ENCODE data around the gene JAML.

The JAML gene, protein sequence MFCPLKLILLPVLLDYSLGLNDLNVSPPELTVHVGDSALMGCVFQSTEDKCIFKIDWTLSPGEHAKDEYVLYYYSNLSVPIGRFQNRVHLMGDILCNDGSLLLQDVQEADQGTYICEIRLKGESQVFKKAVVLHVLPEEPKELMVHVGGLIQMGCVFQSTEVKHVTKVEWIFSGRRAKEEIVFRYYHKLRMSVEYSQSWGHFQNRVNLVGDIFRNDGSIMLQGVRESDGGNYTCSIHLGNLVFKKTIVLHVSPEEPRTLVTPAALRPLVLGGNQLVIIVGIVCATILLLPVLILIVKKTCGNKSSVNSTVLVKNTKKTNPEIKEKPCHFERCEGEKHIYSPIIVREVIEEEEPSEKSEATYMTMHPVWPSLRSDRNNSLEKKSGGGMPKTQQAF

DNA sequence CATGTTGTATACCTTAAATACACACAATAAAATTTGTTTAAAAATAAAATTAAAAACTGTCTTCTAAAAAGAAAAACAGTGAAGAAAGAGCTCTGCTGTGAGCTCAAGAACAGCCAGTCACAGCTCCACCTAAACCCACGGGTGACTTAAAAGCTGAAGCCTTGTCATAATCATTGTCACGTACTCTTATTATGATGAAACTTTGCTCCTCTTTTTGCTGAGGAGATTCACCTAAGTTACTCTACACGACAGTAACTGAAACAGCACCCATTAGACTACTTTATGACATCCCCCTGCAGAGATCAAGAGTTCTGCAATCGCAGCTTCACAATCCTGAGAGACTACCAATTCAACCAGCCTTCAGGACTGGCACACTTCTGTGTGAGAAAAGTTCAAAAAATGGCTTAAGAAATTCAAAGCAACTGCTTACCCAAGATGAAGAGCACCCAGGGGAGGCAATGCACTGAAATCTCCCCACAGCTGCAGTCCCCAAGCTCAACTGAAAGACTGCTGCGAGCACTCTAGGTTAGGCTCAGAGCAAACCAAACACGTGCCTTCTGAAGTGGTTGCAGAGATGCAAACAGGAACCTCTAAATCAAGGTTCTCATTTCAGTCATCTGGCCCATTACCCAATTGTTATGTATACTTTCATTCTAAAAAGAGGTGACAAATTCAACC, at the start of gene JAML:
Gene JAML, minus strand, starts transcription at position 501 of the 678 bp plus-strand sequence. CDS start 10,145 bp downstream, outside the sequence.
- peak; percentile 40 for DNase-seq (ENCODE audit: low read depth)

DNA sequence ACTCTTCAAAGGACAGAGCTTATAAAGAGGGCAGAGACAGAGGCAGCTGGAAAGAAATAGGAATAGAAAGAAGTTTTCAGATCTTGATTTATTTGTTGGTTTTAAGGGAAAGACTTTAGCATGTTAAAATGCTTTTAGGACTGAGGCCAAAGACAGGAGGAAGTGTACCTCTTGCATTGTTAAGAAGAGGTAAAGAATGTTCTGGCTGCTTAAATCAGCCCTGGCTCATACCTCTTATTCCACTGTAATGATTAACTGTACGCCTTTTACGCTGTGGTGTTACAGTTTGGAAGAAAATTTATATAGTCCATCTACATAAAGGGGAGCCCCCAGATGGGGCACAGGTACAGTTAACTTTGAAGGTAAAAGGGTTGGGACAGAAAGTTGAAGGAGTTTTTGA, 49.4 kb upstream of the JAML start:
- DNase-seq (ENCODE audit: low read depth), result no peak

DNA sequence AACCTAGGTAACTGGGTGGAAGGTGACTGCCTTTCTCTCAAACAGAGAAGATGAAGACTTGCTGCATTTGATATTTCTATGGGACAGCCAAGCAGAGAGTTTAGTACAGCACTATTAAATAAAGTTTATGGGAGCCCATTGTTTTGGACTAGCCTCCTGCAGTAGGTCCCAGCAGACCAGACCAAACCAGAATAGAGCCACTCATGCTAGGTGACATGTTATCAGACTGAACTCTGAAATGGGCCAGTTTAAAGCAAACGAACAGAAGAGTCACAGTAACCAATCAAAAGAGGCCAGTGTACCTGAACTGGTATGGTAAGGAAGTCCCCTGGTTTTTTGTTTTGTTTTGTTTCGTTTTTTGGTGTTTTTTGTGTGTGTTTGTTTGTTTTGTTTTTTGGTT, 47.2 kb upstream of the JAML start:
- DNase-seq (ENCODE audit: low read depth), result no peak

DNA sequence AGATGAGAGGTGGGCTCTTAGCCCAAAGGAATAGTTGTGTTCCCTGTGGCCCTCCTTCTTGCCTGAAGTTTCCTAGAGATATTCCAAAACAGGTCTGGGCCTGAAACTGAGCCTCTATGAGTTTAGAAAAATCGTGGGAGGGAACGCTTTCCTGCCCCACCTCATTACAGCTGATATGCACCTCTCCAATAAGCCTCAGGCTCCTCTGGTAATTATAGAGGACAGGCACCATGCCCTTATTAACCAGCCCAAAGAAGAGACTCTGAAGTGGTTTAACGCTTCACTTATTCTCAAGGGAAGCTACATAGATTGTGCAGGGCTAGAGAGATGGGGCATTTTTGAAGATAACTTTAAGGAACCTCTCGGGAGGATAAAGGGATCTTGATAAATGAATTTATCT, 42.7 kb upstream of the JAML start:
- no peak for DNase-seq (ENCODE audit: low read depth)

DNA sequence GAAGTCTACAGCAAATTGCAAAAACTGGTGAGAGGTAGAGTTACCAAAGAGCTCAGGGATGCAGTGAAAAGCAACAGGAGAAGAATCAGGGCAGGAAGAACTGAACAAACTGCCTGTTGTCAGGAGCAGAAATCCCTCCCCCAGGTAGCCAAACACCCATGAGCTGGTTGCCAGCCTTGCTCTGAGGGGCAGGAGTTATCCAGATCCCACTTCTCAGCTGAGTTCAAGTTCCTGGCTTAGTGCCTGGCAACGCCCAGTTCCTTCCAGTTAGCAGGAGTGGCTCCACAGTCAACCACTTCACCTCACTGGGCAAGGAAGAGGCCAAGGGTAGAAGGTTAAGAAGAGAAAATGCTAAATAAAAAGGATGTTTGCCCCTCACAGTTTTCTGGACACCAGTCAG, 41.1 kb upstream of the JAML start:
- DNase-seq (ENCODE audit: low read depth), result no peak

DNA sequence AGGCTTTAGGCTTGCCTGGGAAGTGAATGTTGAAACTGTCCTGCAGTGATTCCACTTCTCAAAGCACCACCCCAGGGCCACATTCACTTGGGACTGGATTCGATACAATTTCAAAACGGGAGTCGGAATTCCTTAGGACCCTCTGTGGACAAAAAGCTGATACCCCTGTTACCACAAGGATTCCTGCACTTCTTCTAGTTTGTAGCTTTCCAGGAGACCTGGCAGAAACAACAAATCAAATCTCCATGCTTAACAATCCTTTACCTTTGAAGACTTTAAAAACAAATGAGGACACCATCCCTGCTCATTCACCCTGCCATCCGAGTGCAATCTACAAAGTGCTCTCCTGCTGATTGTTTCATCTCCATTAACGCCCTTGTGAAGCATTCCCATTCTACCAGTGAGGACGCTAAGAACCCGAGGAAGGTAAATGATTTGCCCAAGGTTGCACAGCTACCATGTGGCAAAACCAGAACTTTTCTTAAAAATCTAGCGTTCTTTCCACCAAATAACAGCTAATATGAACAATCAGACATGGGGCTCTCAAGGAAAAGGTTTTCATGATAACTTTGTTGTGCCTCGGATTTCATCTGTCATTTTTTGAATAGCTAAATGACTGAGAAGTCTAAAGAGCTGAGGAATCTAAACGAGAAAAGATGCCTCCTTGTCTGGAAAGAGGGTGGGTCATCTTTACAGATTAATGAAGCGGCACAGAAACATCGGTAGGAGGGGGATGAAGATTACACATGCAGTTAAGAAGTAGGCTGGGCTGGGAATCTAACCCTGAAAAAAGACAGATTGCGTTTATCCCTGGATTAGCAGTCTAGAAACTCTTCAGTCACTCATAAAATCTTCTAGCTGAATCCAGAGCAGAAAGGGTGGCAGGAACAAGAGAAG, 40.0 kb upstream of the JAML start:
- DNase-seq (ENCODE audit: low read depth), result no peak

DNA sequence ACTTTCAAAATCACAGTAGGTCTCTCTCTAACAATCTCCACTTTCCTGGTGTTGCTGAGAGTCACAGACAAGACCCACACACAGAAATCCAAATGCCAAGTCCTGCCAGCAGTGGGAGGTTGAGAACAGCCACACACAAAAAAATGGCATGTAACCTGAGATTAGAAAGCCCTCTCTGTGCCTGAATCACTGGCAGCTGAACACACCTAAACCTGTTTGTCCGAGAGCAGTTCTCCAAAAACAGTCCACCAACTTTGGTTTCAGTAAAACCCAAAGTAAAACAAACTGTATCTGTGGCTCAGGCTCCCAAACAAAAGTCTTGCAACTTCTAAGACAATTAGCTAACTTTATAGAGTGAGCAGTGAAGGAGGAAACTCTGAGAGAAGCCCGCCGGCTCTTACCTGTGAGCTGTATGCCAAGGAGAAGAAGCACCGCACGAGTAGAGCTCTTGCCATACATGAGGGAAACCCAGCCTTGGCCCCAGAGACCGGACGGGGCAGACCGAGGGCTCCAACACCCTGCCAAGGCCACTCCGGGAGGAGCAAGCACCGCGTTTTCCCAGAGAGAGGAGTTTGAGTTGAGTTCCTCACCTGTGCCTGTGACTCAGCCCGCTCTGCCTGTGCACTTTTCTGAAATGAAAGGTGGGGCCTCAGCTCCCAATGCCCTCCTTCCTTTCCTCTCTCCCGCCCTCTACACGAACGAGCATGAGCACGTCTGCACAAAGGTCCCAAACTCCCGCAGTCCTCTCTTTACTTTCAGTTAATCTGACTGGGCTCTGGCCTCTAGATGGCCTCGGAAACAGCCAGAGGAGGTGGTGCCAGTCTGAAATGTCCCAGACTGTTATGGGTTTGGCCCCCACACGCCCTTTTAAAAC, 39.1 kb upstream of the JAML start, which contains the start of gene MPZL2:
Gene MPZL2, minus strand, starts transcription at position 603 of the 874 bp plus-strand sequence. Its CDS starts 144 bp downstream, at position 459.
- DNase-seq (ENCODE audit: low read depth), result no peak

DNA sequence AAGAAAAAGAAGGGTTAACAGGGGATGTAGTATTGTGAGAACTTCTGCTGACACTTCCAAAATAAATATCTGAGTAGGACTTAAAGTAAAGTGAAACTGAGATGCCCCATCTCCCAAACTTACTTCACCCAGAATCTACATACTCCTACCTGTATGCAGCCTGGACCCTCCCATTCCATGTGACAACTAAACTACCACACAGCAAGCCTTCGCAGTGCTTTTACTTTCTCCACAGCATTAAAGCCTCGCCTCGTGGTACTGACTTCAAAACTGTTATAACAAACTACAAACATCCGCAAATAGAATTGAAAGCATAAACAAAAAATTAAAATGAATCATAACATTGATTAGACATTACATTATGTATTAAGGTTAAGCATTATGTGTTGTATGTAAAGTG, 38.3 kb upstream of the JAML start:
- no peak for DNase-seq (ENCODE audit: low read depth)

DNA sequence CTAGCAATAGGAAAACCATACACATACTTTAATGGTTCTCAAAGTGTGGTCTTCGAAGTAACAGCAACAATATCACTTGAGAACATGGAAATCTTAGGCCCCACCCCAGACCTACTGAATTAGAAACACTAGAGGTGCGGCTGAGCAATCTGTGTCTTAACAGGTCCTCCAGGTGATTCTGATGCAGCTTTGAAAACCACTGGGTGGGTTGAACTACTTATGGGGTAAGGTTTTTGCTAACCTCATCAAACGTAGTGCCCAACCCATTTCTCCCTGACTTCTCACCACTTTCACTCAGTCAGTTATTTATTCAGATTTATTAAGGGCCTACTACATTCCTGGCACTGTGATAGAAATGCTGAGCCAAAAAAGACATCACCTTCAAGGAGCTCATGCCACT, 35.5 kb upstream of the JAML start:
- no peak for DNase-seq (ENCODE audit: low read depth)

DNA sequence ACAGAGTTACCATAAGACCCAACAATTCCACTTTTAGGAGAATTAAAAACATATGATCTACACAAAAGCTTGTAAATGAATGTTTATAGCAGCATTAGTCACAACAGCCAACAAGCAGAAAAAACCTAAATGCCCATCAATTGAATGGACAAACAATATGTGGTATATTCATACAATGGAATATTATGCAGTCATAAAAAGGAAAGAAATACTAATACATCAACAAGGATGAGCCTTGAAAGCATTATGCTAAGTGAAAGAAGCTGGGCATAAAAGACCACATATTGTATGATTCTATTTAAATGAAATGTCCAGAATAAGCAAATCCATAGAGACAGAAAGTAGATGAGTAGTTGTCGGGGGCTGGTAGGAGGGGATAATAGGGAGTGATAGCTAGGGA, 34.3 kb upstream of the JAML start:
- no peak for DNase-seq (ENCODE audit: low read depth)

DNA sequence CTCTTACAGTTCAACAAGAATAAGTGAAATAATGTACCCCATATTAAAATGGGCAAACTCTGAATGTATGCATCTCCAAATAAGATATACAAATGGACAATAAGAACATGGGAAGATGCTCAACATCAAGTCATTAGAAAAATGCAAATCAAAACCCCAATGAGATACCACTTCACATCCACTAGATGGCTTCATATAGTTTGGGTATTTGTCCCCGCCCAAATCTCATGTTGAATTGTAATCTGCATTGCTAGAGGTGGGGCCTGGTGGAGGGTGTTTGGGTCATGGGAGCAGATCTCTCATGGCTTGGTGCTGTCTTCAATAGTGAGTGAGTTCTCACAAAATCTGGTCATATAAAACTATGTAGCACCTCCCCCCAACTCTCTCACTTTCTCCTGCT, 33.6 kb upstream of the JAML start:
- no peak for DNase-seq (ENCODE audit: low read depth)

DNA sequence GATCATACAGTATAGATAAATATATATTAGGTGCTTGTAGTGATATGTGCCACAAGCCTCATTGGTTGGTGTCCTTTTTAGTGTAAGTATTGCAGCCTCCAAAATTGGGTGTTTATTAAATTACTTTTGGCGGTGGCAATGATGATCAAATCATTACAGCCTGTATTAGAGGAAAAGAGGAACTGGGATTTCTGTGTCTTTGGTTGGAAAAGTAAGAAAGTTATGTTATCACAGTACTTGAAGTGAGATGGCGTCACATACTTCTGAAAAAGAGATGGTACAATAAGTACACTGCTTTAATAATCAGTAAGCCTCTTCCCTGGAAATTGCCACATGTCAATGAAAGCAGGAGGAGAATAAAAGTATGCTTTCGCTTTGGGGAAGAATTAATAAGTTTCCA, 27.9 kb upstream of the JAML start:
- no peak for DNase-seq (ENCODE audit: low read depth)

DNA sequence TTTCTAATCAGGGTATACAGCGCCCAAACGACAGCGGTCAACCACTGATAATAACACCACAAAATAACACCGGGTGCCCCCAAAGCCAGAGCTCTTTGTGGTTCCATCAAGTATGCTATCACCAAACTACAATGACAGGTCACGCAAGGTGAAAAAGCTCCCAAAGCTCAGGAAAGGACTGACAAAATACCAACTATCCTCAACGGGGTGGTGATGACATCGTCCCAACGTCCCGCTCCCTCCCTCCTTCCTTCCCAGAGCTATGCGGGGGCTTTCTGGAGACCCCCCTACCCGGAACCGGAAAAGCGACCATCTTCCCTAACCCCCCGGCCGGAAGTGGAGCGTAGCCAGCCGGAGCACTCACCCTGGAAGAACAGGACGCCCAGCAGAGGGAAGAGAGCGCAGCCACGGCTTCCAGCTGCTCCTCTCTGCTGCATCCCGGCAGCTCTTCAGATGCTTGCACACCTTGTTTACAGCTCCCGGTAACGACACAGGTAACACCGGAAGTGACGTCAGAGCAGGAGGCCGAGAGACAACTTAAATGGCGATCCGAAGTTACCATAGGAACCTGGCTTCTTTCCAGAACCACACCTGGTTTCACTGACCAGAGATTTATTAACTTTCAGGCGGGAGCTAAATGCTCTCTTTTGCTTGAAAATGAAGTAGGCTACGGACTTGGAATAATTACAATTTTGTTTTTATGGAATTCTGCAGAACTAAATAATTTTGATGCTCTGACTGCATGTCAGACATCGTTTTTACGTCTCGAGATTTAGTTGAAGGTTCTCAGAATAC, 27.2 kb upstream of the JAML start, which contains the start of gene MPZL3:
Gene MPZL3, minus strand, starts transcription at position 508 of the 795 bp plus-strand sequence. Its CDS starts 71 bp downstream, at position 437.
- DNase-seq (ENCODE audit: low read depth), result peak; percentile 76

DNA sequence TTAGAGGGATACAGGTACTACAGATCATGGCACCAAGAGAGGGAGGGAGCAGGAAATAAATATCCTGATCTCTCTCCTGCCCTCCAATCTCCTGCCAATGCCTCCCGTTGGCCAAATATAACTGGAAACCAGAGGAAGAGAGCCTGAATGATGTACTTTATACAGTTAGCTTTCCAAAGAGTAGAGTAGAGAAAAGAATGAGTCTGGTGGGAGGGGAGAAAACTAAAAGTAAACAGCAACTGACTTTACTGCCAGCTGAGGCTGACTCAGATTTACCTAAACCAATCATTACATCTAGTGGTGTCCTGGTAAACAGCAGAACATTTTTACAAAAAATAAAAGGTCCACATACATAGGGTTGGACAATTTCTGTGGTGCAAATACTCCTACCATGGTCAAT, 22.2 kb upstream of the JAML start:
- no peak for DNase-seq (ENCODE audit: low read depth)

DNA sequence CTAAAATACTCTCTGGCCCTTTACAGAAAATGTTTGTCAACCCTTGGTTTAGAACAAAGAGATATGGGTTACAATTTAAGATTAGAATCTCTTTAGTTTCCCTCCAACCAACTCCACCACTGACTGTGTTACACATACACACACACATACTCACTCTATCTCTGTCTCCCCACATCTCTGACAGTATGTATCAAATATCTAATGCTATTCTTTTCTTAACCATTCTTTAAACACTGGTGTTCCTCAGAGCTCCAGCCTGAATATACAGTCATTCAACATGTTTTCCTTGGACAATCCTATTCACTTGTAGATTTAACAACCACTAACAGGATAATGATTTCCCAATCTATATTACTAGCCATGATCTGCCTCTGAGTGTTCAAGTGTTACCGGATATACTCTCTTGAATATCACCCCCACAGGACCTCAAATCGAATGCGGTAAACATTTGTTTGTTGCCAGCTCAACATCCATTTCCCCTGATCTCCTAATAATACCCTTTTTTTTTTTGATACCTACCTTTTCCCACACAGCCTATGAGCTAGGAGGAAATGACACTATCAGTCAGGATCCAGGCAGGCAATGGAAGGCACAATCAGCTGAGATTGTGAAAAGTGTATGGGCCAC, 21.2 kb upstream of the JAML start:
- no peak for DNase-seq (ENCODE audit: low read depth)

DNA sequence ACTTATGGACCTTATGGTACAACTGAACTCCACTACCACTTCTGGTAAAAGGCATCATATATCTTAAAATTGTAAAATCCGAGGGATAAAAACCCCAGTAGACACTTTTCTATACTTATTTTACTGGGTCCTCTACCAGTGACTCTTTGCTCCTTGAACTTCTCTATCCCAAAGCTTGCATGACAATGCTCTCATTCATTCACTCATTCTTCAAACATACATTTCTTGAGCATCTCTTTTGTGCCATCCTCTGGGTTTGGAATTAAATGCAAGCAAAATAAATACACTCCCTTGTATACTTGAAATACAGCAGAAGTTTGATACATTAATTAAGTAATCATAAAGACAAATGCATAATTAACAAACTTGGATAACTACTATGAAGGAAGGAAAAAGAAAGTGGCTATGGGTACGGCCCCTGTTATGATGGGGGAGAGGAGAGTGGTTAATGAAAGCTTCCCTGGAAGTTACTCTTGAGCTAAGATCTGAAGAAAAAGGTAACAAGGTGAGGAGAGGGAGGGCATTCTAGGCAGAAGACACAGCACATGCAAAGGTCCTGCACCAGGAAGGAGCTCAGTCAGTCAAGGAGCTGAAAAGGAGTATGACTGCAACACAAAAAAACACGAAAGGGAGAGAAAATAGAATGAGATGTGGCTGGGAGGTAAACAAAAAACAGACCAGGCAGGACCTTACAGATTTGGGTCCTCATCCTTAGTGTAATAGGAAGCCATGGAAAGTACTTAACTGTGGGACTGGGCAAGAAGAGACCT, 19.4 kb upstream of the JAML start:
- DNase-seq (ENCODE audit: low read depth), result no peak

DNA sequence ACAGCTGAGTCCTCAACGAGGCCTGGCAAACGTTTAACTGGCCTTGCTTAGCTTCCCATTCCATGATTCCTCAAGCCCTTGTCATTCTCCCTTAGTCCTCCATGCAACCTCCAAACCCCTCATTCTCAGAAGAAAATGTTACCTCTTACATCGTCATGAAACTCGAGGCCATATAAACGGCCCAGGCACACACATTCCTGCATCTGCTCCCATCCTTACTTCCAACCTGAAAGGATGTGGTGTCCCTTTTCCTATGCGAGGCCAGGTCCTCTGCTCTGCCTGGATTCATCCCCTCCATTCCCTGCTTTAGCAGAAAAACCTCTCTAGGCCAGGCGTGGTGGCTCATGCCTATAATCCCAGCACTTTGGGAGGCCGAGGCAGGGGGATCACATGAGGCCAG, 18.4 kb upstream of the JAML start:
- DNase-seq (ENCODE audit: low read depth), result no peak

DNA sequence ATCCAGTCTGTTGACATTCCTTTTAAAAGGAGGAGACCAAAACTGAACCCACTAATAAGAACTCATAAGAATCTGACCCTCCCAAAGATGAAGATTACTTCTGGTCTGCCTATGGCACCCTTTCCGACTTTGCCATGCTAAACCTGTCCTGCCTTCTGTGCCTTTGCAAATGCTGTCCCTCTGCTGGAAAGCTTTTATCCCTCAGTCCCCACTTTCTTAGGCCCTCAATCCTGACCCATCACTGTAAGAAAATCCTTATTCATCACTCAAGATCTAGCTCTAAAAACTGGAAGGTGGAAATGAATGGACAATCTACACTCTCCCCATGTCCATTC, 16.9 kb upstream of the JAML start:
- no peak for DNase-seq (ENCODE audit: low read depth)

DNA sequence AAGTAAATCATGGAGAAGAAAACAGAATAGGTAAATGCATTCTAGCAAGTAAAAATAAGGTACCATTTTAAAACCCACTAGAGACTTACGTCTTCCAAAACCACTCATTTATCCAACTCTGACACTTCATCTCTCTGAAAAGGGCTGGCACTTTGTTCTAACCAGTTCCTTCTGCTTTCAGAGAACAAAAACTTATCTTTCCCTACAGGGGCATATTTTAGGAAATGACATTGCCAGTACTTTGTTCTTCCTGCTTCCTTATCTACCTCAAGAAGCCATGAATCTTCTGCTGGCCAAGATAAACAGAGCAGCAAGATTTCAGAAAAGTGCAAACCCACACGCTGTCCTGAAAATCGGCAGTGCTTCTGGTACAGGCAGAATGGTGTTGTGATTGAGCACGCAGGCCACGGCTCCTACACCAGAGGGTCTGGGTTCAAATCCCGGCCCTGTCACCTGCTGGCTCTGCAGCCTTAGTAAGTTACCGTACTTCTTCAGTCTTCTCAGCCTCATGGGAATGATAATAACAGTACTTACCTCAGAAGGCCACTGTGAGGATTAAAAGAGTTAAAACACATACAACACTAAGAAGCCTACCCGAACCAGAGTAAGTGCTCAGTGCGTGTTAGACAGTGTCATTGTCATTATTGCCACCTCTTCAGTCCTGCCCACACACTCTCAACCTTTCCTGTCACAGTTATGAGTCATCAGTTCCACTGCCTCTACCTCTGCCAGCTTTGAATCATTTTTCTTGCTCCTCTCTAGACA, 16.4 kb upstream of the JAML start:
- DNase-seq (ENCODE audit: low read depth), result peak; percentile 52

Measured in stimulated activated CD8-positive, alpha-beta memory T cell treated with anti-CD3 and anti-CD28 coated beads, Interleukin-12 subunit alpha, Interleukin-12 subunit beta, amount 100 ng/mL, for 1 hour (primary cell).